ENCODE measurements around the gene TEX13A. TPM values are rescaled to one million over a fixed set of nuclear protein-coding genes. Genes with fewer than 3 reads are reported as not detected.

The TEX13A gene
- total and polyA plus RNA-seq, 2 experiments from 2014 or later, result 0.14 TPM; not detected in 1

- TF ChIP-seq ZNF462 (CRISPR knock-in tag; IDR thresholded peaks at IDR 0.05), result no peak
- no peak for TF ChIP-seq POLR2AphosphoS5 (IDR thresholded peaks at IDR 0.05; ENCODE audit: low read depth)
Observed at GRCh38 chrX:105228602-105229001, 8.1 kb upstream of the TEX13A start (continued).

GRCh38 chrX:105226499-105226898, 6.0 kb upstream of the TEX13A start:
- no peak overlapping the region for H3K4me2 ChIP-seq
- no peak overlapping the region for H3K27ac Mint-ChIP-seq
- ATAC-seq, result no peak

More at GRCh38 chrX:105226499-105226898, 6.0 kb upstream of the TEX13A start:
- Histone ChIP-seq H3F3A (replicated peaks; ENCODE audit: low read depth) (no peaks in the 10 kb centered on the region), H3K4me1 (ENCODE audit: insufficient read depth) (peaks cover 12% of the 10 kb centered on the region), H3K36me3 (ENCODE audit: insufficient read depth) (no peaks in the 10 kb centered on the region), H4K20me1 (replicated peaks; ENCODE audit: insufficient read depth) (no peaks in the 10 kb centered on the region), H3K27ac (ENCODE audit: low read depth) (peak overlapping the region; percentile 79), H2AFZ (no peak overlapping the region), H3K4me3 (no peak overlapping the region), H3K27me3 (ENCODE audit: insufficient read depth) (no peaks in the 10 kb centered on the region), H3K79me2 (replicated peaks; ENCODE audit: insufficient read depth) (no peaks in the 10 kb centered on the region), H3K9me2 (ENCODE audit: insufficient read depth) (no peaks in the 10 kb centered on the region)
- TF ChIP-seq ZNF331 (CRISPR knock-in tag; IDR thresholded peaks at IDR 0.05; ENCODE audit: low read depth) (no peak), ZNF462 (CRISPR knock-in tag; IDR thresholded peaks at IDR 0.05) (no peak), POLR2AphosphoS5 (IDR thresholded peaks at IDR 0.05; ENCODE audit: low read depth) (no peak), STAT1 (IDR thresholded peaks at IDR 0.05; ENCODE audit: unreplicated experiment) (no peak), EZH2 (IDR thresholded peaks at IDR 0.05; ENCODE audit: low read depth, unreplicated experiment) (no peak)
- no peaks in the 10 kb centered on the region for H3K9me3 Mint-ChIP-seq
- H3K4me3 Mint-ChIP-seq, result no peak overlapping the region
- H3K4me1 Mint-ChIP-seq, result peaks cover 16% of the 10 kb centered on the region; the same call in 2 of the 3 replicates
- DNase-seq (ENCODE audit: low spot score), result peak; percentile 46
- H3K27me3 Mint-ChIP-seq (ENCODE audit: insufficient read depth, low read depth, poor library complexity), result no peaks in the 10 kb centered on the region
- peaks cover 6% of the 10 kb centered on the region; the same call in 1 of the 3 replicates for H3K36me3 Mint-ChIP-seq (ENCODE audit: low read depth)
